AG04450 (cell line): ENCODE data around the gene MYBBP1A. TPM values are rescaled to one million over a fixed set of nuclear protein-coding genes. Genes with fewer than 3 reads are reported as not detected.

Experiments
- CTCF ChIA-PET: fragments of 300-600, 350-600 bp; formaldehyde crosslinking; extraction: SDS; loops from one replicate; lab custom pipeline; 2022; ENCODE audit warnings: antibody characterized with exemption, inconsistent platforms; lab: Charles Lee
- POLR2A ChIA-PET: fragments of 350-600 bp; formaldehyde crosslinking; extraction: SDS; loops from one replicate; lab custom pipeline; 2021; ENCODE audit warnings: antibody characterized with exemption, inconsistent platforms; lab: Yijun Ruan, JAX
- DNase-seq: peaks from one replicate; pipeline ENCODE4 v3.0.0-alpha.2; 2011; ENCODE audit warnings: low read depth, low spot score
- H3K27ac ChIP-seq: one replicate; pipeline ENCODE4 v1.5.1; 2012; ENCODE audit warnings: low read depth, low read length, control low read depth
- H3K27me3 ChIP-seq: one replicate; pipeline ENCODE4 v1.6.0; 2012; ENCODE audit warnings: low read length; ENCODE audit not compliant: control insufficient read depth, insufficient read depth
- H3K4me3 ChIP-seq: 2 replicates; pipeline ENCODE4 v1.5.1; 2011; ENCODE audit warnings: mild to moderate bottlenecking, low read depth, low read length, control low read depth
- H3K9me3 ChIP-seq: 2 replicates; pipeline ENCODE4 v1.5.1; 2012; ENCODE audit warnings: low read length; ENCODE audit not compliant: control insufficient read depth, insufficient read depth
- polyA plus RNA-seq: library from polyadenylated mRNA; depleted of rRNA; stranded (reverse); fragments of >200 nt; gene quantifications from 2 replicates; pipeline ENCODE4 v1.2.3, GENCODE V29; 2011
- TF ChIP-seq, protein P1 (sequence below): IDR thresholded peaks from 2 replicates; pipeline ENCODE4 v1.5.1; 2011; ENCODE audit warnings: low read depth, low read length, control low read depth, inconsistent platforms

The MYBBP1A gene
- polyA plus RNA-seq, 1 experiment = 12.5 TPM

DNA sequence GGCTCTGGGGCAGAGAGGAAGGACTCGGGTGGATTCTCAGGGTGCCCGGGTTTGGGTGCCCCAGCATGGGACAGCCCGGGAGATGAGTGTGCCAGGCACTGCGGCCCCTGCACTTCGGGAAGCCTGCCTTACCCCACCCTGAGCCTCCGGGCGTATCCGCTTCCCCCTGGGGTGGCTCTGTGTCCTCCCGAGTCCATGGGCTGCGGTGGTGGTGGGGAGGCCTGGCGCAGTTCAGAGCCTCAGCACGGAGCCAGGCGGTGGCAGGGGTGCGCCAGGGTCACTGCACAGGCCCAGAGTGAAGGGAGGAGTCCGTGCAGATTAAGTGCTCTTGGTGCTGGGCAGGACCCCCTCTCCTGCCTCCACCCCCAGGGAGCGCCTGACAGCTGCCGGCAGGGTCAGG, 20.7 kb downstream of the MYBBP1A start:
- DNase-seq = no peak
- Histone ChIP-seq H3K4me3 (no peak overlapping the region), H3K9me3 (no peaks in the 10 kb centered on the region), H3K27ac (no peak overlapping the region), H3K27me3 (peaks cover 3% of the 10 kb centered on the region)
- ChIA-PET CTCF (no interaction called here), POLR2A (no interaction called here)
- TF ChIP-seq, protein P1, sequence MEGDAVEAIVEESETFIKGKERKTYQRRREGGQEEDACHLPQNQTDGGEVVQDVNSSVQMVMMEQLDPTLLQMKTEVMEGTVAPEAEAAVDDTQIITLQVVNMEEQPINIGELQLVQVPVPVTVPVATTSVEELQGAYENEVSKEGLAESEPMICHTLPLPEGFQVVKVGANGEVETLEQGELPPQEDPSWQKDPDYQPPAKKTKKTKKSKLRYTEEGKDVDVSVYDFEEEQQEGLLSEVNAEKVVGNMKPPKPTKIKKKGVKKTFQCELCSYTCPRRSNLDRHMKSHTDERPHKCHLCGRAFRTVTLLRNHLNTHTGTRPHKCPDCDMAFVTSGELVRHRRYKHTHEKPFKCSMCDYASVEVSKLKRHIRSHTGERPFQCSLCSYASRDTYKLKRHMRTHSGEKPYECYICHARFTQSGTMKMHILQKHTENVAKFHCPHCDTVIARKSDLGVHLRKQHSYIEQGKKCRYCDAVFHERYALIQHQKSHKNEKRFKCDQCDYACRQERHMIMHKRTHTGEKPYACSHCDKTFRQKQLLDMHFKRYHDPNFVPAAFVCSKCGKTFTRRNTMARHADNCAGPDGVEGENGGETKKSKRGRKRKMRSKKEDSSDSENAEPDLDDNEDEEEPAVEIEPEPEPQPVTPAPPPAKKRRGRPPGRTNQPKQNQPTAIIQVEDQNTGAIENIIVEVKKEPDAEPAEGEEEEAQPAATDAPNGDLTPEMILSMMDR = no peak

DNA sequence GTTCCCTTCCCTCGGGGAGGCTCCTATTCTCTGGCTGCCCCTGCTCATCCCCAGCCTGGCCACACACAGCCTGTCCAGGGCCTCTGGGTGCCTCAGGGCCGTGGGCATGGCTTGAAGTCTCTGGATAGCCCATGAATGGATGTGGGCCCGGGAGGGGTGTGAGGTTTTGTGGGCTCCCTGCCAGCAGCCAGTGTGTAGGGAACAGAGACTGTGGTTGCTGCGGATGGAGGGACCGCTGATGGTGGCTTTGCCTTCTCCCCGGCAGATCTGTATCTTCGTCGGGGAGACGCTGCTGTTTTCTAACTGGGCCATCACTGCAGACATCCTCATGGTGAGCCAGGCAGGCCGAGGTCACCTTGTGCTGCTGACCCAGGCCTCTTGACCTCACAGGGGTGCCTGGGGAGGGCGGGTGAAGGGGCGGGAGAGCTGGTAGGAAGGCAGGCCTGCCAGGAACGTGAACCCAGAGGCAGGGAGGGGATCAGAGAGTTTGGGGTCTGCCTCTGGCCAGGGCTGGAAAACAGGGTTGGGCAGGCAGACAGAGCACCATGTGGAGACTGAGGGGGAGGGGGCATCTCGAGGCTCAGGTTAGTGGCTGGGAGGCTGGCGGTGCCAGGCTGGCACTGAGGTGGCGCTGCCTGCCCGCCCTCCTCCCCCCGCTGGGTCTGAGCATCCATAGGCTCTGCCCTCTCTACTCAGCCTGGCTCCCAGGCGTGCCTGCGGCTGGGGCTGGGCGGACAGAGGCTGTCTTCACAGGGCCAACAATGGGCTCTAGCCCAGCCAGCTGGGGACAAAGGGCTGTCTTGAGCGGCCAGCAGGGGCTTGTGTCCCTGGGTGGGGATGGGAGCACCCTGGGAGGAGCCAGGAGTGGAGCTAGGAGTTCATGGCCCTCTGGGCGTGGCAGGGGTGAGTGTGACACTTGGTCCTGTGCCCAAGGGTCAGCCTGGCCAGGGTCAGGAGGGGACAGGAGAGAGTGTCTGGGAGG, 21.4 kb downstream of the MYBBP1A start:
- Histone ChIP-seq H3K27me3 (peaks cover 3% of the 10 kb centered on the region), H3K27ac (no peak overlapping the region), H3K4me3 (no peak overlapping the region), H3K9me3 (no peaks in the 10 kb centered on the region)
- ChIA-PET CTCF (no interaction called here), POLR2A (interaction anchor here (0.7 kb wide), 1 partner anchor 18 kb away, joined by 3 read pairs; no protein-coding TSS in a partner anchor)
- DNase-seq = no peak
- TF ChIP-seq, protein P1 = no peak

DNA sequence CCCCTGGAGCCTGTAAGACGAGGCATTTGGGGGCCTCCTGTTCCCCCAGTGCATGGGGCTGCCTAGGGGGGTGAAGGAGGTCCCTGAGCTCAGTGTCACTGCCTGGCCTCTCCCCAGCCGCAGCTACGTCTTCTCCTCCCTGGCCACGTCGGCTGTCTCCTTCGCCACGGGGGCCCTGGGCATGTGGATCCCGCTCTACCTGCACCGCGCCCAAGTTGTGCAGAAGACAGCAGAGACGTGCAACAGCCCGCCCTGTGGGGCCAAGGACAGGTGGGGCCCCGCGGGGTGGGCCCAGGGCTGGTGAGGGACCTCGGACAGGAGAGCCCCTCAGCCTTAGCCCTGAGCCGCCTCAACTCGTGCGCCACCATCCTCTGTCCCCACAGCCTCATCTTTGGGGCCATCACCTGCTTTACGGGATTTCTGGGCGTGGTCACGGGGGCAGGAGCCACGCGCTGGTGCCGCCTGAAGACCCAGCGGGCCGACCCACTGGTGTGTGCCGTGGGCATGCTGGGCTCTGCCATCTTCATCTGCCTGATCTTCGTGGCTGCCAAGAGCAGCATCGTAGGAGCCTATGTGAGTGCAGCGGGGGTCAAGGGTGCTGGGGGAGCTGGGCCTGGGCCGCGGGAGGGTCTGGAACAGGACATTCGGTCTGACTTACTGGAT, 22.2 kb downstream of the MYBBP1A start:
- Histone ChIP-seq H3K9me3 (no peaks in the 10 kb centered on the region), H3K27ac (no peak overlapping the region), H3K27me3 (peaks cover 3% of the 10 kb centered on the region), H3K4me3 (no peak overlapping the region)
- ChIA-PET POLR2A (interaction anchor here (0.5 to 0.7 kb wide), 2 partner anchors 17 to 52 kb away, joined by 3 to 6 read pairs; no protein-coding TSS in a partner anchor), CTCF (no interaction called here)
- TF ChIP-seq, protein P1 = no peak
- DNase-seq = no peak

DNA sequence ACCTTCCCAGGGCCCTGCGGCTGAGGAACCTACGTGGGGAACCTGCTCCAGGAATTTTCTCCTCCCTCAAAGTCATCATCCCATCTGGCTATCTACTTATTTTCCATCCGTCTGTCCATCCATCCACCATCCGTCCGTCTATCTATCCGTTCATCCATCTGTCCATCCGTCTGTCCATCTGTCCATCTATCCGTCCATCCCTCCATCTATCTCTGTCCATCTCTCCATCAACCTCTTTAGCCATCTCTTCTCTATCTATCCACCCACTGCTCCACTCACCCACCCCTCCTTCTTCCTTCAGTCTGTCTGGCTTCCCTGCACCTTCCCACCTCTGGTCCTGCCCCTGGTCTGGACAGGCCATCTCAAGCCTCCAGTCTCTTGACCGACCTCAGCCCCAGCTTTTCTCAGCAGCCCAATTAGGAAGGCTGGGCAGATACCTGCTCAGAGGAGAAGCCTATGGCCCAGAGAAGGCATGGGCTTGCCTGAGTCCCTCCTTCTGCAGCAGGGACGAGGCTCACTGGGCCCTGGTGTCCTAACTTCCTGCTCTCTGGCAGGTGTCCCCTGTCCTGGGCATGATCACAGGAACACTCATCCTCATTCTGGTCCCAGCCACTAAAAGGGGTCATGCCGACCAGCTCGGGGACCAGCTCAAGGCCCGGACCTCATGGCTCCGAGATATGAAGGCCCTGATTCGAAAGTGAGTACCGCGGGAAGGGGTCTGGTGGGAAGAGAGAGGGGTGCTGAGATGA, 23.0 kb downstream of the MYBBP1A start:
- ChIA-PET POLR2A (interaction anchor here (0.5 kb wide), 1 partner anchor 51 kb away, joined by 6 read pairs; no protein-coding TSS in a partner anchor), CTCF (no interaction called here)
- H3K9me3 ChIP-seq = no peaks in the 10 kb centered on the region
- TF ChIP-seq, protein P1 = no peak
- H3K4me3 ChIP-seq = no peak overlapping the region
- no peak for DNase-seq
- peaks cover 4% of the 10 kb centered on the region for H3K27me3 ChIP-seq
- H3K27ac ChIP-seq = no peak overlapping the region
